Testis (tissue), 2 donors: Measurements from ENCODE around the gene TACC2.

Experiments
- POLR2A ChIP-seq: fragments of 450-650 bp; IDR thresholded peaks from one replicate; pipeline ENCODE4 v1.6.1; 2017; ENCODE audit warnings: antibody characterized with exemption, mild to moderate bottlenecking, moderate library complexity
- TF ChIP-seq, protein P1 (sequence below), 3 experiments: fragments of 450-650 bp in 2 of 3; fragments of 200-600 bp in 1 of 3; sonication (generic) in 1 of 3; IDR thresholded peaks; one replicate each; pipeline ENCODE4 v1.5.1; 2016 to 2019; ENCODE audit warnings: antibody characterized with exemption in 3 of 3, mild to moderate bottlenecking in 2 of 3, moderate library complexity in 1 of 3

DNA sequence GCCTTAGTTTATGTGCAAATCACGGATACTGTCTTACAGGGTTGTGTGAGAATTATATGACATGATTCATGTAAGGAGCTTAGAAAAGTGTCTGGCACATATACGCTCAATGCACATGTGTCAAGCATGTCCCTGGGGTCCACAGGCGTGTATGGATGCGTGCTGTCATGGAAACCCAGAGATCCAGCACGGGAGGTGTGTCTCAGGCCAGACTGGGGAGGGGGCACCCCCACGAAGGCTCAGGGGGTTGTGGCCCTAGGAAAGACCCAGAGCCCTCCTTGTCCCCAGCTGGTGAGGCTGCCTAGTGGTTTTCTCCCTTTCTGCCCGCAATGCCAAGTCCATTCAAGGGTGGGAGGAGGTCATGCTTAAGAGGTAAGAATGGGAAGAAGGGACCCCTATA is 291.2 kb downstream of the TACC2 start:
- TF ChIP-seq, protein P1, sequence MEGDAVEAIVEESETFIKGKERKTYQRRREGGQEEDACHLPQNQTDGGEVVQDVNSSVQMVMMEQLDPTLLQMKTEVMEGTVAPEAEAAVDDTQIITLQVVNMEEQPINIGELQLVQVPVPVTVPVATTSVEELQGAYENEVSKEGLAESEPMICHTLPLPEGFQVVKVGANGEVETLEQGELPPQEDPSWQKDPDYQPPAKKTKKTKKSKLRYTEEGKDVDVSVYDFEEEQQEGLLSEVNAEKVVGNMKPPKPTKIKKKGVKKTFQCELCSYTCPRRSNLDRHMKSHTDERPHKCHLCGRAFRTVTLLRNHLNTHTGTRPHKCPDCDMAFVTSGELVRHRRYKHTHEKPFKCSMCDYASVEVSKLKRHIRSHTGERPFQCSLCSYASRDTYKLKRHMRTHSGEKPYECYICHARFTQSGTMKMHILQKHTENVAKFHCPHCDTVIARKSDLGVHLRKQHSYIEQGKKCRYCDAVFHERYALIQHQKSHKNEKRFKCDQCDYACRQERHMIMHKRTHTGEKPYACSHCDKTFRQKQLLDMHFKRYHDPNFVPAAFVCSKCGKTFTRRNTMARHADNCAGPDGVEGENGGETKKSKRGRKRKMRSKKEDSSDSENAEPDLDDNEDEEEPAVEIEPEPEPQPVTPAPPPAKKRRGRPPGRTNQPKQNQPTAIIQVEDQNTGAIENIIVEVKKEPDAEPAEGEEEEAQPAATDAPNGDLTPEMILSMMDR (IDR thresholded peaks at IDR 0.05), result no peak
- no peak for TF ChIP-seq POLR2A
